GM12878 (cell line): Measurements from ENCODE around the gene P3H3. TPM values are rescaled to one million over a fixed set of nuclear protein-coding genes. Genes with fewer than 3 reads are reported as not detected.

Experiments used
- ATAC-seq: fragments of 200-7000 bp; cut with Tn5 transposase; 3 replicates; pipeline ENCODE4 v1.9.1; 2020; ENCODE audit warnings: mild to moderate bottlenecking, moderate library complexity
- Bru-seq: library from RNA; stranded (reverse); fragments of 400-500 nt; gene quantifications from one replicate; lab custom pipeline; 2021; lab: Mats Ljungman, UMichigan
- BruChase-seq, 2 experiments: library from RNA; stranded (reverse); fragments of 400-500 nt; gene quantifications; one replicate each; lab custom pipeline; 2021; lab: Mats Ljungman, UMichigan
- BruUV-seq: library from RNA; stranded (reverse); fragments of 400-500 nt; replicated peaks from 2 replicates; lab custom pipeline; 2021; lab: Mats Ljungman, UMichigan
- CTCF ChIA-PET: fragments of 300-600 bp; sonication (Branson Sonifier 250); formaldehyde crosslinking; extraction: SDS; loops from one replicate; lab custom pipeline; 2021; ENCODE audit warnings: inconsistent platforms; lab: Yijun Ruan, JAX
- POLR2A ChIA-PET: fragments of 350-600 bp; formaldehyde crosslinking; extraction: SDS; loops from one replicate; lab custom pipeline; 2021; ENCODE audit warnings: inconsistent platforms; lab: Charles Lee
- RAD21 ChIA-PET: fragments of 300-600 bp; sonication (Branson Sonifier 250); formaldehyde crosslinking; loops from one replicate; lab custom pipeline; 2023; ENCODE audit warnings: antibody characterized with exemption; ENCODE audit not compliant: unreplicated experiment; lab: Charles Lee
- SMC1A ChIA-PET: fragments of 300-600 bp; sonication (Branson Sonifier 250); formaldehyde crosslinking; loops from one replicate; lab custom pipeline; 2023; ENCODE audit not compliant: unreplicated experiment, uncharacterized antibody; lab: Charles Lee
- DNase-seq: peaks from one replicate; pipeline ENCODE4 v3.0.0-alpha.2; 2011; ENCODE audit warnings: low read depth, low spot score
- FAIRE-seq: peaks from 3 replicates; lab custom pipeline; 2011; peaks lifted over from hg19 to GRCh38; lab: Jason Lieb, UNC
- H2AFZ ChIP-seq: 2 replicates; pipeline ENCODE4 v1.6.0; 2011; ENCODE audit warnings: low read depth, low read length, control low read depth; ENCODE audit not compliant: control insufficient read depth
- H3K27ac ChIP-seq: 2 replicates; pipeline ENCODE4 v1.5.1; 2011; ENCODE audit warnings: control low read depth; ENCODE audit not compliant: control insufficient read depth, insufficient read depth
- H3K27me3 ChIP-seq, 2 experiments: replicated peaks in 1 of 2; 2 replicates each; pipeline versions ENCODE4 v1.6.0 to v1.6.1; 2011; ENCODE audit warnings: low read length in 1 of 2; ENCODE audit not compliant: control insufficient read depth in 2 of 2, insufficient read depth in 2 of 2
- H3K36me3 ChIP-seq, 2 experiments: 2 replicates each; pipeline ENCODE4 v1.5.1; 2011; ENCODE audit warnings: low read length in 1 of 2; ENCODE audit not compliant: control insufficient read depth in 2 of 2, insufficient read depth in 2 of 2
- H3K4me1 ChIP-seq: 2 replicates; pipeline ENCODE4 v1.6.1; 2011; ENCODE audit warnings: mild to moderate bottlenecking, low read length, moderate library complexity, mixed read lengths; ENCODE audit not compliant: control insufficient read depth, insufficient read depth
- H3K4me2 ChIP-seq: 2 replicates; pipeline ENCODE4 v1.6.0; 2011; ENCODE audit warnings: control low read depth; ENCODE audit not compliant: control insufficient read depth, insufficient read depth
- H3K4me3 ChIP-seq: fragments of 200-600 bp; sonication (generic); 2 replicates; pipeline ENCODE4 v1.5.1; 2016
- H3K79me2 ChIP-seq: 2 replicates; pipeline ENCODE4 v1.6.0; 2011; ENCODE audit warnings: low read length; ENCODE audit not compliant: control insufficient read depth, insufficient read depth
- H3K9ac ChIP-seq: 2 replicates; pipeline ENCODE4 v1.8.0; 2011; ENCODE audit warnings: low read length, control low read depth, mixed read lengths; ENCODE audit not compliant: control insufficient read depth, insufficient read depth
- H3K9me3 ChIP-seq: replicated peaks from 3 replicates; pipeline ENCODE4 v1.5.1; 2011; ENCODE audit warnings: mild to moderate bottlenecking, low read length; ENCODE audit not compliant: control insufficient read depth, insufficient read depth
- H4K20me1 ChIP-seq: 2 replicates; pipeline ENCODE4 v1.6.0; 2011; ENCODE audit not compliant: control insufficient read depth, insufficient read depth
- BHLHE40 ChIP-seq, 2 experiments: fragments of 450-650 bp in 1 of 2; IDR thresholded peaks; 2 replicates each; pipeline ENCODE4 v1.6.1; 2011 to 2017; ENCODE audit warnings: low read depth in 2 of 2, borderline replicate concordance in 1 of 2, improper control_type of control experiment in 1 of 2, low read length in 1 of 2, mild to moderate bottlenecking in 1 of 2
- CHD4 ChIP-seq: fragments of 200-600 bp; sonication (generic); IDR thresholded peaks from 2 replicates; pipeline ENCODE4 v1.6.1; 2016; ENCODE audit warnings: mild to moderate bottlenecking
- DPF2 ChIP-seq: fragments of 450-650 bp; IDR thresholded peaks from 2 replicates; pipeline ENCODE4 v1.6.1; 2017; ENCODE audit warnings: mild to moderate bottlenecking
- SUPT20H ChIP-seq: IDR thresholded peaks from 2 replicates; pipeline ENCODE4 v1.6.1; 2011; ENCODE audit warnings: low read depth, mild to moderate bottlenecking, low read length, moderate library complexity, borderline replicate concordance; ENCODE audit not compliant: control insufficient read depth
- WGBS: methylation state at CpG from one replicate; pipeline ENCODE4 v1.1.6; 2016; ENCODE audit warnings: low lambda C conversion rate; ENCODE audit not compliant: insufficient replicate concordance, insufficient coverage; ENCODE audit errors: missing lambda C conversion rate; 5-methylcytosine and 5-hydroxymethylcytosine counted together
- in situ Hi-C: fragments of 300-500 bp; cut with MboI; formaldehyde crosslinking; loops from 9 replicates; pipeline ENCODE4 v1.14.3; 2018; ENCODE audit warnings: mixed read lengths
- intact Hi-C: fragments of 100-400 bp; cut with micrococcal nuclease; formaldehyde crosslinking; loops from one replicate; pipeline ENCODE4 v1.14.2; 2022; ENCODE audit not compliant: unreplicated experiment
- long read RNA-seq, 2 experiments: library from polyadenylated mRNA; unstranded; transcript quantifications; one replicate each; pipeline ENCODE4 v2.0.0, GENCODE V29; 2019 to 2020
- polyA minus RNA-seq, 3 experiments: library from RNA; depleted of rRNA, polyadenylated mRNA; stranded (reverse); fragments of >200 nt; gene quantifications; 2 replicates each; pipeline ENCODE4 v1.2.3, GENCODE V29; 2011
- polyA plus RNA-seq, 11 experiments: library from polyadenylated mRNA; depleted of rRNA in 4 of 11; unstranded in 6 of 11; stranded (reverse) in 5 of 11; fragments of >200 nt; fragmentation: Nextera tagmentation in 4 of 11; fragmentation: Illumina TruSeq in 1 of 11; extraction: Ambion mirVana in 4 of 11; extraction: Trizol in 1 of 11; gene quantifications; 1 replicate in 1 of 11; 2 replicates in 10 of 11; pipeline versions ENCODE4 v1.2.1 to v1.2.3, GENCODE V29; 2011 to 2016; ENCODE audit warnings: inconsistent platforms in 2 of 11, missing spikeins in 2 of 11, low read depth in 1 of 11
- total RNA-seq, 4 experiments: library from RNA; depleted of rRNA in 3 of 4; stranded (reverse); fragments of >200 nt in 3 of 4; fragmentation: Illumina TruSeq in 1 of 4; extraction: Trizol in 1 of 4; gene quantifications; 2 replicates each; pipeline versions ENCODE4 v1.2.1 to v1.2.3, GENCODE V29; 2013 to 2021
- TF ChIP-seq, protein P1 (sequence below): IDR thresholded peaks from 2 replicates; pipeline ENCODE4 v1.6.1; 2012; ENCODE audit warnings: improper control_type of control experiment, low read depth, low read length; ENCODE audit not compliant: insufficient replicate concordance

Gene P3H3, protein sequence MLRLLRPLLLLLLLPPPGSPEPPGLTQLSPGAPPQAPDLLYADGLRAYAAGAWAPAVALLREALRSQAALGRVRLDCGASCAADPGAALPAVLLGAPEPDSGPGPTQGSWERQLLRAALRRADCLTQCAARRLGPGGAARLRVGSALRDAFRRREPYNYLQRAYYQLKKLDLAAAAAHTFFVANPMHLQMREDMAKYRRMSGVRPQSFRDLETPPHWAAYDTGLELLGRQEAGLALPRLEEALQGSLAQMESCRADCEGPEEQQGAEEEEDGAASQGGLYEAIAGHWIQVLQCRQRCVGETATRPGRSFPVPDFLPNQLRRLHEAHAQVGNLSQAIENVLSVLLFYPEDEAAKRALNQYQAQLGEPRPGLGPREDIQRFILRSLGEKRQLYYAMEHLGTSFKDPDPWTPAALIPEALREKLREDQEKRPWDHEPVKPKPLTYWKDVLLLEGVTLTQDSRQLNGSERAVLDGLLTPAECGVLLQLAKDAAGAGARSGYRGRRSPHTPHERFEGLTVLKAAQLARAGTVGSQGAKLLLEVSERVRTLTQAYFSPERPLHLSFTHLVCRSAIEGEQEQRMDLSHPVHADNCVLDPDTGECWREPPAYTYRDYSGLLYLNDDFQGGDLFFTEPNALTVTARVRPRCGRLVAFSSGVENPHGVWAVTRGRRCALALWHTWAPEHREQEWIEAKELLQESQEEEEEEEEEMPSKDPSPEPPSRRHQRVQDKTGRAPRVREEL
- total RNA-seq (2013; cell fraction: nucleolus; rRNA removed): 0.71 TPM in 1 of 2 replicates, not detected in the other
- total RNA-seq (2014; rRNA removed) (not detected in 2 replicates), total RNA-seq (2014; rRNA removed; fragmentation: Illumina TruSeq; extraction: Trizol) (not detected in 2 replicates), total RNA-seq (2021) (0.13 and 0.21 TPM in 2 replicates), polyA plus RNA-seq (2011; rRNA removed) (0.05 TPM in 1 of 2 replicates, not detected in the other), polyA plus RNA-seq (2014; fragmentation: Illumina TruSeq; extraction: Trizol) (0.03 TPM in 1 of 2 replicates, not detected in the other), polyA plus RNA-seq (2014; fragmentation: Nextera tagmentation; extraction: Ambion mirVana) (not detected), polyA plus RNA-seq (2014; rRNA removed) (0.23 TPM in 1 of 2 replicates, not detected in the other), polyA plus RNA-seq (2016; fragmentation: Nextera tagmentation; extraction: Ambion mirVana) (not detected), polyA minus RNA-seq (2011; rRNA and poly(A)+ RNA removed) (0.31 TPM in 1 of 2 replicates, not detected in the other), Bru-seq, nascent RNA (percentile 24 among the genes with signal in this experiment), BruChase-seq, experiment 1, labeled RNA remaining after a 6-hour chase (percentile 12 among the genes with signal in this experiment), BruChase-seq, experiment 2, labeled RNA remaining after a 2-hour chase (percentile 7 among the genes with signal in this experiment)
- 0.12 TPM for polyA plus RNA-seq (2011; ENCODE audit: low read depth)
- polyA plus RNA-seq (2011; cell fraction: cytosol; rRNA removed): 0.05 and 0.13 TPM in 2 replicates
- 0.29 and 0.39 TPM in 2 replicates for polyA plus RNA-seq (2011; cell fraction: nucleus; rRNA removed)
- polyA plus RNA-seq (2012): 0.28 and 0.64 TPM in 2 replicates
- not detected in 2 replicates for polyA minus RNA-seq (2011; cell fraction: cytosol; rRNA and poly(A)+ RNA removed)
- 0.12 TPM in 1 of 2 replicates, not detected in the other for polyA minus RNA-seq (2011; cell fraction: nucleus; rRNA and poly(A)+ RNA removed)
- long read RNA-seq, experiment 1: 0 reads
- long read RNA-seq, experiment 2: 0 reads

DNA sequence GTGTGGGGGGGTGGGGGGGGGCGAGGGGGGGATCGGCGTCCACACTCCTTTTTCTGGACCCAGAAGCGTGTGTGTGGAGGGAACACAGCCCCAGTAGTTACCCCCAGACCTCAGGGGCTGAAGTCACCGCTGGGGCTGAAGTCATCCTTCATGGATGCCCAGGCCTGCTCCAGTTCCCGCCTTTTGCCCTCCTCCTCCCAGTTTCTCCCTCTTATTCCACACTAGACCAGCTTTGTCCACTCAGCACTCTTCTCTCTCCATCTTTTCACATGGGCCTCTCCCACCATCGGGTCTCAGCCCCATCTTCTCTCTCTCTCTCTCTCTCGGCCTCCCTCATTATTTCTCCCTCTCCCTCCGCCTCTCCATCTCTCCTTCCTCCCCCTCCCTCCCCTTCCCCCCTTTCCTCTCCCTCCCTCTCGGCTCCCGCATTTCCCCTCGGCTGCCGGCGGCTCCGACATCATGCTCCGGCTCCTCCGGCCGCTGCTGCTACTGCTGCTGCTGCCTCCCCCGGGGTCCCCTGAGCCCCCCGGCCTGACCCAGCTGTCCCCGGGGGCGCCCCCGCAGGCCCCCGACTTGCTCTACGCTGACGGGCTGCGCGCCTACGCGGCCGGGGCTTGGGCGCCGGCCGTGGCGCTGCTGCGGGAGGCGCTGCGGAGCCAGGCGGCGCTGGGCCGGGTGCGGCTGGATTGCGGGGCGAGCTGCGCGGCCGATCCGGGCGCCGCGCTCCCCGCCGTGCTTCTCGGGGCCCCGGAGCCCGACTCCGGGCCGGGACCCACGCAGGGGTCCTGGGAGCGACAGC lies at the start of gene P3H3:
TSS of gene P3H3 (plus strand) at position 426 of the 799 bp plus-strand sequence. CDS start at position 460, 34 bp downstream.
- H3K4me3 ChIP-seq: peak within 1 kb of the TSS; percentile 74; the same call in 1 of the 2 replicates
- RAD21 ChIA-PET: interaction anchor here (0.7 to 4.2 kb wide), 5 partner anchors 24 to 75 kb away, joined by 3 to 25 read pairs (median 3); partner anchors contain the start of genes MLF2 and USP5
- H3K36me3 ChIP-seq: no peaks in the 10 kb centered on the region
- CTCF ChIA-PET: interaction anchor here (2.3 to 5.1 kb wide), 2 partner anchors 44 to 75 kb away, joined by 9 to 71 read pairs; partner anchors contain the start of genes MLF2 and SPSB2
- H3K79me2 ChIP-seq: no peaks in the 10 kb centered on the region
- no peak for ATAC-seq
- H3K27ac ChIP-seq: no peak within 1 kb of the TSS
- H3K9me3 ChIP-seq: no peaks in the 10 kb centered on the region
- POLR2A ChIA-PET: interaction anchor here (0.5 to 1.4 kb wide), 4 partner anchors 12 to 200 kb away, joined by 3 to 4 read pairs (median 3); no protein-coding TSS in a partner anchor
- peaks cover 25 to 26% of the 10 kb centered on the region in 2 experiments for H3K27me3 ChIP-seq
- no TSS peak for BruUV-seq
- intact Hi-C loops: loop anchor here (5.0 kb wide), 1 partner anchor 91 kb away; no protein-coding TSS in a partner anchor
- SMC1A ChIA-PET: interaction anchor here (0.6 to 4.8 kb wide), 2 partner anchors 75 to 93 kb away, joined by 3 to 23 read pairs; partner anchors contain the start of gene MLF2
- WGBS: under 1% methylated on average over 17 of the region's 60 CpGs
- FAIRE-seq: no peak
- peaks cover 4% of the 10 kb centered on the region for H3K4me1 ChIP-seq
- H2AFZ ChIP-seq: peak within 1 kb of the TSS; percentile 68
- DNase-seq: no peak
- no peak within 1 kb of the TSS for H3K9ac ChIP-seq
- in situ Hi-C loops: loop anchor here (5.0 kb wide), 1 partner anchor 76 kb away; the partner anchor contains the start of gene MLF2
- no peaks in the 10 kb centered on the region for H4K20me1 ChIP-seq
- peak within 1 kb of the TSS; percentile 95 for H3K4me2 ChIP-seq
- no peak for TF ChIP-seq BHLHE40 (IDR thresholded peaks at IDR 0.05; ENCODE audit: borderline replicate concordance in 1 of 2, low read depth in 2 of 2, low read length in 1 of 2)
- no peak for TF ChIP-seq CHD4
- TF ChIP-seq, protein P1, sequence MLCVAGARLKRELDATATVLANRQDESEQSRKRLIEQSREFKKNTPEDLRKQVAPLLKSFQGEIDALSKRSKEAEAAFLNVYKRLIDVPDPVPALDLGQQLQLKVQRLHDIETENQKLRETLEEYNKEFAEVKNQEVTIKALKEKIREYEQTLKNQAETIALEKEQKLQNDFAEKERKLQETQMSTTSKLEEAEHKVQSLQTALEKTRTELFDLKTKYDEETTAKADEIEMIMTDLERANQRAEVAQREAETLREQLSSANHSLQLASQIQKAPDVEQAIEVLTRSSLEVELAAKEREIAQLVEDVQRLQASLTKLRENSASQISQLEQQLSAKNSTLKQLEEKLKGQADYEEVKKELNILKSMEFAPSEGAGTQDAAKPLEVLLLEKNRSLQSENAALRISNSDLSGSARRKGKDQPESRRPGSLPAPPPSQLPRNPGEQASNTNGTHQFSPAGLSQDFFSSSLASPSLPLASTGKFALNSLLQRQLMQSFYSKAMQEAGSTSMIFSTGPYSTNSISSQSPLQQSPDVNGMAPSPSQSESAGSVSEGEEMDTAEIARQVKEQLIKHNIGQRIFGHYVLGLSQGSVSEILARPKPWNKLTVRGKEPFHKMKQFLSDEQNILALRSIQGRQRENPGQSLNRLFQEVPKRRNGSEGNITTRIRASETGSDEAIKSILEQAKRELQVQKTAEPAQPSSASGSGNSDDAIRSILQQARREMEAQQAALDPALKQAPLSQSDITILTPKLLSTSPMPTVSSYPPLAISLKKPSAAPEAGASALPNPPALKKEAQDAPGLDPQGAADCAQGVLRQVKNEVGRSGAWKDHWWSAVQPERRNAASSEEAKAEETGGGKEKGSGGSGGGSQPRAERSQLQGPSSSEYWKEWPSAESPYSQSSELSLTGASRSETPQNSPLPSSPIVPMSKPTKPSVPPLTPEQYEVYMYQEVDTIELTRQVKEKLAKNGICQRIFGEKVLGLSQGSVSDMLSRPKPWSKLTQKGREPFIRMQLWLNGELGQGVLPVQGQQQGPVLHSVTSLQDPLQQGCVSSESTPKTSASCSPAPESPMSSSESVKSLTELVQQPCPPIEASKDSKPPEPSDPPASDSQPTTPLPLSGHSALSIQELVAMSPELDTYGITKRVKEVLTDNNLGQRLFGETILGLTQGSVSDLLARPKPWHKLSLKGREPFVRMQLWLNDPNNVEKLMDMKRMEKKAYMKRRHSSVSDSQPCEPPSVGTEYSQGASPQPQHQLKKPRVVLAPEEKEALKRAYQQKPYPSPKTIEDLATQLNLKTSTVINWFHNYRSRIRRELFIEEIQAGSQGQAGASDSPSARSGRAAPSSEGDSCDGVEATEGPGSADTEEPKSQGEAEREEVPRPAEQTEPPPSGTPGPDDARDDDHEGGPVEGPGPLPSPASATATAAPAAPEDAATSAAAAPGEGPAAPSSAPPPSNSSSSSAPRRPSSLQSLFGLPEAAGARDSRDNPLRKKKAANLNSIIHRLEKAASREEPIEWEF: no peak
- TF ChIP-seq SUPT20H: no peak
- TF ChIP-seq DPF2: peak; percentile 10; the same call in 1 of the 2 replicates
